Right renal cortex interstitium (tissue), 3 donors: ENCODE measurements around the gene HPS4. TPM values are rescaled to one million over a fixed set of nuclear protein-coding genes. Genes with fewer than 3 reads are reported as not detected.

ENCODE experiments used
- DNase-seq, 3 donors: peaks; one replicate each; pipeline ENCODE4 v3.0.0-alpha.2; 2013; ENCODE audit warnings: low read depth in 3 of 3, low spot score in 2 of 3
- polyA plus RNA-seq, 3 donors: library from polyadenylated mRNA; unstranded; fragments of 120-200 nt; gene quantifications; one replicate each; pipeline ENCODE4 v1.2.1, GENCODE V29; 2013; ENCODE audit not compliant: insufficient read length in 3 of 3

HPS4 gene
- polyA plus RNA-seq, 3 donors = 30.4 to 33.0 (median 31.4) TPM

- no peak for DNase-seq
Observed at GRCh38 chr22:26499188-26499703, 15.7 kb upstream of the HPS4 start.

- no peak for DNase-seq
Observed at GRCh38 chr22:26496456-26496855, 12.9 kb upstream of the HPS4 start.

- no peak for DNase-seq
Observed at GRCh38 chr22:26494506-26494905, 10.9 kb upstream of the HPS4 start.

- no peak for DNase-seq
Observed at GRCh38 chr22:26492220-26492619, 8.6 kb upstream of the HPS4 start.

- DNase-seq = no peak
Observed at GRCh38 chr22:26489447-26490036, 6.0 kb upstream of the HPS4 start.

GRCh38 chr22:26487996-26488395 lies 4.4 kb upstream of the HPS4 start:
- DNase-seq = no peak

- no peak for DNase-seq
Observed at GRCh38 chr22:26486394-26486793, 2.8 kb upstream of the HPS4 start.

- DNase-seq = no peak
Observed at GRCh38 chr22:26485806-26486390, 2.3 kb upstream of the HPS4 start.

- DNase-seq = no peak
Observed at GRCh38 chr22:26485013-26485412, 1.4 kb upstream of the HPS4 start.

- no peak for DNase-seq
Observed at GRCh38 chr22:26484360-26484706, 750 bp upstream of the HPS4 start.

GRCh38 chr22:26483043-26483438 lies 542 bp downstream of the HPS4 start:
- no peak for DNase-seq

- DNase-seq = no peak
Observed at GRCh38 chr22:26482161-26482560, 1.4 kb downstream of the HPS4 start.

- DNase-seq = no peak
Observed at GRCh38 chr22:26481694-26482093, 1.9 kb downstream of the HPS4 start.

GRCh38 chr22:26481112-26481693 lies 2.4 kb downstream of the HPS4 start:
- DNase-seq = no peak

- DNase-seq = no peak
Observed at GRCh38 chr22:26480611-26480932, 3.0 kb downstream of the HPS4 start.

- no peak for DNase-seq
Observed at GRCh38 chr22:26479792-26480610, 3.6 kb downstream of the HPS4 start.

- DNase-seq = no peak
Observed at GRCh38 chr22:26479043-26479791, 4.4 kb downstream of the HPS4 start.

- DNase-seq = no peak
Observed at GRCh38 chr22:26477341-26477731, 6.2 kb downstream of the HPS4 start.

GRCh38 chr22:26476705-26477340 lies 6.8 kb downstream of the HPS4 start:
- DNase-seq = no peak

- no peak for DNase-seq
Observed at GRCh38 chr22:26474682-26475081, 8.9 kb downstream of the HPS4 start.

- DNase-seq = no peak
Observed at GRCh38 chr22:26471522-26471921, 12.1 kb downstream of the HPS4 start.
